Measurements from ENCODE around the gene STK32B.
"Not testable (repeated sequence)": the region's sequence is repeated elsewhere in the genome, so short reads cannot be mapped to it uniquely, and the experiment has no call there.

Gene STK32B

DNA sequence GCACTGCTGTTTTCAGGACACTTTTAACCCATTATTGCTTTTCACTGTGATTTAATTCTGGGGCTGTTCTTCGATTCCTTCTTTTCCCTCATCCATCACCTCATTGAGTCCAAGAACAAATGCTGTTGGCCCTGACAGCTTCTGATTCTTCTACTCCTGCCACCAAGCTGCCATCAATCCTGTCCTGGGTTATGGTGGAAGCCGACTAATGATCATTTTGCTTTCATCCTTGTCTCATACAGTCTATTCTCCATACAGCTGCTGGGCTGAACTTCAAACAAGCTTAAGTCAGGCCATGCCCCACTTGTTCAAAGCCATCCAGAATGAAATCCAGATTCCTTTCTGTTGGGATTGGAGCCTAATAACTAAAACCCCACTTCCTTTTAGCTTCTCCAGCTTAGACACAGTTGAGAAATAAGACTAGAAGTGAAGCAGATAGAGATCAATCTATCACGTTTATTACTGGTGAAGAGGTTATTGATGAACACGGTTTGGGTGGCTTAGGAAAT is 161.9 kb downstream of the STK32B start:
- no peak for DNase-seq

DNA sequence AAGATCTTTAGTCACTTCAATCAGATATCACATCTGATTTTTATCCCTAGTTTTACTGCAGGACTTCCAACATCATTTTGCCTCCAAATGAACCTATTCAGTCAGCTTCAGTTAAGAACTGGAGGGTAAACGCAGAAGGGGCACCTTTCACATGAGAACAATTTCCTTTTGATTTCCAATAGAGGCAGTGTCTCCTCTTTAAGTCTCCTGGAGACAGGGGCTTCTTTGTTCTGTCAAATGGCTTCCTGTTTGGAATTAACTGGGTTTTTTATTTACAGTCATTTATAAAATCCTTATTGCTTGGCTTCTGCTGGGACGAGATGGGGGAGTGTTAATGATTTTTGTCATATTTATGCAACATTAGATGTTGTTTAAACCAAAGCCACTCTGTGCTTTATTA is 164.0 kb downstream of the STK32B start:
- no peak for DNase-seq

- no peak for DNase-seq
Observed at GRCh38 chr4:5217421-5217820, 166.1 kb downstream of the STK32B start.

DNA sequence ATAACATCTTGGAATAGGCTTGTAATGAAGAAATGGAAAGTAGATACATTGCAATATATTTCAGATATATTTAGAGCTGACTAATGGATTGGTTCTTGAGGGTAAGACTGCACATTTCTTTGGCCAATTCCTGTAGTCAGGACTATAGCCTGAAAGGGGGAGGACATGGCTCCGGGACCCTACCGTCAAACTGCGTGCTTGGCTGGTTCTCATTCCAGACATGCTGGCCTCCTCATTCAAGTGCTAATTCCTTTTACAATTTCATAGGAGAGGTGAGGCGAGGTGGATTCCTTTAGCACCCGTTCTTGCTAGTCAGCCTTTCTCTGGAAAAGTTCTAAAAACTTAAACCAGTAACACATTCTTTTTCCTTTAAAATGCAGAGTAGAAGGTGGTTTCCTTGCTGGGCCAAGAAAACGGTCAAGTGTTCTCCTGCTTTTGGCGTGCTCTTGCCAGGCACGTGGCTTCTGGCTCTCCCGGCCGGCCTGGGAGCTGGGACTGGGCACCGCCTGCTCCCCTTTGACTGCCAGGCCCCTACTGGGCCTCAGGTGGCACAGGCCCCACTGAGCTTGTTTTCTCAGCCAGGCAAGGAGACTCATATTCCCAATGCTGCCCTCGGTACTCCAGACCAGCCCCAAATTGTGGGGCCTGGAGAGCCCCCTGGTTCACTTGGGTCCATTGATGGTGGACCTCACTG is 167.2 kb downstream of the STK32B start:
- no peak for DNase-seq

DNA sequence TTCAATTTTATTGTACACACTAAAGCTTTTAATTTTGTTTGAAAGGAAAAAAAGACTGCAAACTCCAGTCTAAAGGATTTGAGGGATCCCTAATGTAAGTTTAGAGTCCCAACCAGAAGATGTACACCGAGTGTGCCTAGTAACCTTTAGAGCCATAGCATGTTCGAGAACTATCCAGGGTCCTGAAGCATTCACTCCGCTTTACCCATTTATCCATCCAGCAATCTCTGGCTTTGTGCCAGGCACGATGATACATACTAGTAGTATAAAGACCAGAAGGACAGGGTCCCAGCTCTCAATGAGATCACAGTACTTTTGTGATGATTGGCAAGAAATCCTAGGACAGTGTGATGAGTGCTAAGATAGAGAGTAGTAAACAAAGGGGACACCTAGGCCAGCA is 168.7 kb downstream of the STK32B start:
- DNase-seq, result no peak

- no peak for DNase-seq
Observed at GRCh38 chr4:5222047-5222446, 170.8 kb downstream of the STK32B start.

DNA sequence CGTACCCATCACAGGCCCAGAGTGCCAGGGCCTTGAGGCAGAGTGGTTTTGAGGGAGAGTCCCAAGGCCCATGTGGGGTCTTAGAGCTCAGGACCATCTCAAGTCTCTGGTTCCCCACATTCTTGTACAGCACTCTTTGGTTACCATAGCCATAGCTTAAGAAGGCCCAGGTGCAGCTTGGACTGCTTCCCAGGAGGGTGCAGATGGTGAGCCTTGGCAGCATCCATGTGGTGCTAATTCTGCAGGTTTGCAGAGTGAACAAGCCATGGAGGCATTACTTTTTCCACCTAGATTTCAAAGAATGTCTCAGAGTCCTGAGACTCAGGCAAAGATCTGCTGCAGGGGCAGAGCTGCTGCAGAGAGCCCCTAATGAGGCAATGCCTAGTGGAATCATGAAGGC is 171.7 kb downstream of the STK32B start:
- no peak for DNase-seq

GRCh38 chr4:5224340-5224739 is 173.1 kb downstream of the STK32B start:
- DNase-seq, result no peak

DNA sequence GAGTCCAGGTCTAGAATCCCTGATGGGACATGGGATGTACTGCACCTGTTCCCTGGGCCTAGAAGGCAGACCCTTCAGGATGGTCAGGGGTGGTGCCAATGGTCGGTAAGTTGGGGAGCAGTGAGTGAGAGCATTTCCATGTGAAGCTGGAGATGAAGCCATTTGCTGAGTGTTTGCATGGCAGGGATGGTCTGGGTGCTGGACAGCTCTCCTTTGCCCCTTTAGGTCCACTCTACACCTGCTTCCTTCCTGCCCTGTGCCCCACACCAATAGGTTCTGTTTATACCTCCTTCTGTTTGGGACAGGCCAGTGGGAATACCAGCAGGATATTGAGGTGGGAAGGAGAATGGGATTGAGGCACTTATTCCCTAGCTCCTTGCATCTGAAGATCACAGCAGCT is 181.3 kb downstream of the STK32B start:
- no peak for DNase-seq

DNA sequence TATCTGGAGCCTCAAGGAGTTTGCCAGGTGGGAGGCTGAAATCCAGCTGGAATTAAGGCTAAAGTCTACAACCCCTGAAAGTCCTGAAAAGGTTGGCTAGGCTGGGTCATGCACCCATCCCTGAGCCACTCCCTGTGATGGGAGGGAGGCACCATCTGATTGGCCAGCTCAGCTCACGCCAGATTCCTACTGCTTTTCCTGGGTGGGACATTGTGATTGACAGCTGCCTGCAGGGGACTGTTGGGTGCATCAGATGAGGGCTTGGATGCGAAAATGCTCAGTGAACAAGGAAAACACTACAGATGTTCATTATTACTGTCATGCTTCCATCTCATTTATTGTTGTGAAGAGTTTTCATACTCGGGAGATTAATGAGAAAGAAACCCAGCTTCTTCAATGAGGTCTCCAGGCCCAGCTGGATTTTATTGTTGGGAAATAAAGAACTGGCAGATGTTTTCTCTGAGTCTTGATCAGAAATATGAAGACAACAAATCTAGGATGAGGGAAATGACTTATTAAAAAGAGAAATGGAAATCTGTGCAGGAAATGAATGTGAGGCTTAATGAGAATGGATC is 185.9 kb downstream of the STK32B start:
- DNase-seq, result no peak

GRCh38 chr4:5238173-5238572 is 186.9 kb downstream of the STK32B start:
- DNase-seq, result no peak

DNA sequence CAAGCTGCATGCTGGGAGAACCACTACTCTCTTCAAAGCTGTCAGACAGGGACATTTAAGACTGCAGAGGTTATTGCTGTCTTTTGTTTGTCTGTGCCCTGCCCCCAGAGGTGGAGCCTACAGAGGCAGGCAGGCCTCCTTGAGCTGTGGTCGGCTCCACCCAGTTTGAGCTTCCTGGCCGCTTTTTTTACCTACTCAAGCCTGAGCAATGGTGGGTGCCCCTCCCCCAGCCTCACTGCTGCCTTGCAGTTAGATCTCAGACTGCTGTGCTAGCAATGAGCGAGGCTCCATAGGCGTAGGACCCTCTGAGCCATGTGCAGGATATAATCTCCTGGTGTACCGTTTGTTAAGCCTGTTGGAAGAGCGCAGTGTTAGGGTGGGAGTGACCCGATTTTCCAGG is 195.8 kb downstream of the STK32B start:
- DNase-seq, result not testable (repeated sequence)

DNA sequence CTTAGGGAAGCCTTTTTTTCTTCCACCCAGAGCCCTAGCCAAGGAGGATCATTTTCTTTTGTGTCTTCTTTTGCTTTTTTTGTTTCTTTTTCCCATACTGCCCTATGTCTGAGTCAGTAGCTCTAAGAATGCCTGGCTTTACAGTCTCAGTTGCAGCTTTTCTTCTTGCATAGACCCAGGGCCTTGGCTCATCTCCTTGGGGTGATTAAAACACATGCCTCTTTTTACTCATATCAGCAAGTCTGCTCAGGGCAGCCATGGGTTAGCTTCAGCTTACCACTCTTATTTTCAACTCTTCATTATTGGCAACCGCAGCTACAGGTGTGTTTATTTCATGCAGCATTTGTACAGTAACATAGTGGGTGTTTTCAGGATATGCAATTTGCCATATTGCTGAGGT is 196.5 kb downstream of the STK32B start:
- no peak for DNase-seq

DNA sequence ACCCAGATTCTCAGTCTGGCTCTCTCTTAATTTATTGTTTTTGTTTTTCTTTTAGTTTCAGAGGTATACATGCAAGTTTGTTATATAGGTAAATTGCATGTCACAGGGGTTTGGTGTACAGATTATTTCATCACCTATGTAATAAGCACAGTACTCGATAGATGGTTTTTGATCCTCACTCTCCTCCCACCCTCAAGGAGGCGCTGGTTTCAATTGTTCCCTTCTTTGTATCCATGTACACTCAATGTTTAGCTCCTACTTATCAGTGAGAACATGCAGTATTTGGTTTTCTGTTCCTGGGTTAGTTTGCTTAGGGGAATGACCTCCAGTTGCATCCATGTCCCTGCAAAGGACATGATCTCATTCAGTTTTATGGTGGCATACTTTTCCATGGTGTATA is 198.4 kb downstream of the STK32B start:
- DNase-seq, result no peak

GRCh38 chr4:5250536-5250935 is 199.3 kb downstream of the STK32B start:
- not testable (repeated sequence) for DNase-seq

- DNase-seq, result no peak
Observed at GRCh38 chr4:5256421-5256820, 205.1 kb downstream of the STK32B start.

GRCh38 chr4:5257086-5257485 is 205.8 kb downstream of the STK32B start:
- DNase-seq, result no peak

DNA sequence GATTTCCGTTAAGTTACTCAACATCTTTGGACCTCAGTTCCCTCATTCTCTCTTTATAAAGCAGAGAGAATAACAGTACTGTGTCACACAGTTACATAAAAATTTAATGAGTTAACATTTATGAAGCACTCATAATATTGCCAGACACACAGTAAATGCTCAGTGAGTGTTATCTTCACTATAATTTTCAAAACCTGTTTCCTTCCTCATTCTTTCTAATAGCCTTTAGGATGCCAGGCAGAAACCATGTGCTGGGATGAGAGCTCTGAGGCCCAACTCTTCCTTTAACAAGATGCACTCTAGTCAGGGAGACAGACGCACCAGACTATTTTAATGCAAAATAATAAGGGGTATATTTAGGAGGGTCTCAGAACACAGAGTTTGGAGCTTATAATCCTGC is 208.2 kb downstream of the STK32B start:
- DNase-seq, result no peak

DNA sequence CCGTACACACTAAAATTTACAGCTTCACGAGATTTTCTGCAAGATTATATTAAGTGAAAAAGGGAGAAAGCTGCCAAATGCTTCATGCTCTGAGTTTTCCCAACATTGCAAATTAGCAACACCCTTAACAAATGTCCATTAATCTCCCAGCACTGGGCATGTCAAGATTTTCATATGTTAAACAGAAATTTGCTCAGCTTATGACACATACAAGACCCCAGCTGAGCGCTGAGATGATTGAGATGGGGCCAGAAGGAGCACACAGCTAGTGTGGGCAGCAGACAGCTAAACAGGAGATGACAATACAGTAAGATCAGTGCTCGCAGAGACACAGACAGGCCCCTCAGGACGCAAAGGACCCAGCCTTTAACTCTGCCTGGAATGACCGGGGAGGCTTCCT is 208.8 kb downstream of the STK32B start:
- no peak for DNase-seq

GRCh38 chr4:5261866-5262265 is 210.6 kb downstream of the STK32B start:
- DNase-seq, result no peak

DNA sequence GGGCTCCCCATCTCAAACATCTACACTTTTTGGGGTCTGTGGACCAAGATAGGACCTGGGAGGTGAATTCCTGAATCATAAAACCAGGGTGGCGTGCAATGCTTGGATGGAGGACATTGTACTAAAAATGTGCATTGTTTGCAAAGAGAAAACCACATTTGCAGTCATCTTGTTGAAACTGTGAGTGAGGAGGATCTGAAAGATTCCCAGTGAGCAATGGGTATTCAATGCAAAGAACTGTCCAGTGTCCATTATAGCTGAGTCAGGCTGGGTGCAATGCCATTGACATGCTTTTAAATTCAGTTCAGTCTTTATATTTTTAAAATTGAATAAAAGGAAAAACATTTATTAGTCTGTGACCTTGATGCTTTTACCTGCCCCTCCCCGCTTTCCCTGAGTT is 215.7 kb downstream of the STK32B start:
- DNase-seq, result no peak

- no peak for DNase-seq
Observed at GRCh38 chr4:5267408-5267807, 216.1 kb downstream of the STK32B start.

GRCh38 chr4:5276475-5277075 is 225.3 kb downstream of the STK32B start:
- no peak for DNase-seq

GRCh38 chr4:5277079-5277478 is 225.8 kb downstream of the STK32B start:
- no peak for DNase-seq

DNA sequence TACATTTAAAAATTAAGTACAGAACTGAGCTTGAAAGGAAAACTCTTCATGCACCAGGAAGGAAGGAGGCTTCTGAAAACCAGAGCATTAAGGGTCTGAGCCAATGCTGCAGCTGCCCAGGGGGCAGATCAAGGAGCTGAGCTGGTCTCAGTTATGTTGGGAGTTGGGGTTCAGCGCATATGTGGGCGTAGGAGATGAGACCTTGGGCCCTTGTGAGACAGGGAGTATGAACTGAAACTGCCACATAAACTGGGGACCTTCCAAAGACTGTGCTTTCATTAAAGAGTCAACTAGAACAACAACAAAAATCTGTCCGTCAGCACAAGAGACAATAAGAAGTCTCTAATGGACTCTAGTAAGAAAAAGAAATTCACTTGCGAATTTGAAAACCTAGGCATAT is 226.9 kb downstream of the STK32B start:
- no peak for DNase-seq
